Raji (cell line): ENCODE results near the gene SPRN.
"Not testable (repeated sequence)": the region's sequence is repeated elsewhere in the genome, so short reads cannot be mapped to it uniquely, and the experiment has no call there.

Experiments
- POLR2A ChIP-seq: IDR thresholded peaks from 2 replicates; pipeline ENCODE4 v1.6.1; 2011; ENCODE audit warnings: low read depth, low read length, control low read depth; ENCODE audit not compliant: insufficient read depth

The SPRN gene

DNA sequence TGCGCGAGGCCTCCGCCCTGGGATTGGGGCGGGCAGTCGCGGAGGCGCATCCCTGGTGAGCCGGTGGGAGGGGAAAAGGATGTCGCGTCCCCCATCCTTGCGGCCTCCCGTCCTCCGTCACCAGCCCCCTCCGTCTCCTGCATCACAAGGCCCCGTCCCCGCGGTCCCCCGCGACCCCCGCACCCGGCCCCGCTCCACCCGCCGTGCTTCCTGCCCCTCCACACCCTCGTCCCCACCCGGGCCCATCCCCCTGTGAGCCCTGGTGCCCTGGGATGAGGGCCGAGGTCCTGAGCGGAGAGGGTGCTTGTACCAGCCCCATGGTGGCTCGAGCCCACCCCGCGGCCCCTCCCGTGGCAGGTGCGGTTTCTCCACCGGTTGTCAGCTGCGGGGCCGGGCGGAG is at the start of gene SPRN:
TSS of gene SPRN (minus strand) at position 25 of the 400 bp plus-strand sequence. CDS start 944 bp downstream, outside the sequence.
- TF ChIP-seq POLR2A, result not testable (repeated sequence)

DNA sequence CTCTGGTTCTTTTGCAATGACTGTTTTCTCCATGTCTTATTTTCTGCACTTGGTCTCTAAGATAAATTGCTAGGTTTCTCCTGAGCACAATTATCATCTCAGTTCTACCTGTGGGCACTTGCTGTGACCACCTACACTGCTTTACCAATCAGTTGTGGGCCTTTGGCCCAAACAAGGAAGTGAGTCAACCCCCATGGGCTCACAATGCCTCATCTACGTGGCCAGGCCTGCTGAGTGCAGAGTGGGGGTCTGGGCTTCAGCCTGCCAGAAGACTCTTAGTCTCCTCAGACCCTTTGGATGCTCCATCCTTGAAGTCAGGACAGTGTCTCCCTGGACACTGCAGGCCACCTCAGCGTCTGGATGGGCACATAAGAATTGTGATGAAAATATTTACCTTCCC is 49.6 kb upstream of the SPRN start:
- TF ChIP-seq POLR2A, result no peak

GRCh38 chr10:133473270-133473669 is 48.8 kb upstream of the SPRN start:
- TF ChIP-seq POLR2A, result no peak

- TF ChIP-seq POLR2A, result no peak
Measured at GRCh38 chr10:133471300-133472109, 47.1 kb upstream of the SPRN start.

DNA sequence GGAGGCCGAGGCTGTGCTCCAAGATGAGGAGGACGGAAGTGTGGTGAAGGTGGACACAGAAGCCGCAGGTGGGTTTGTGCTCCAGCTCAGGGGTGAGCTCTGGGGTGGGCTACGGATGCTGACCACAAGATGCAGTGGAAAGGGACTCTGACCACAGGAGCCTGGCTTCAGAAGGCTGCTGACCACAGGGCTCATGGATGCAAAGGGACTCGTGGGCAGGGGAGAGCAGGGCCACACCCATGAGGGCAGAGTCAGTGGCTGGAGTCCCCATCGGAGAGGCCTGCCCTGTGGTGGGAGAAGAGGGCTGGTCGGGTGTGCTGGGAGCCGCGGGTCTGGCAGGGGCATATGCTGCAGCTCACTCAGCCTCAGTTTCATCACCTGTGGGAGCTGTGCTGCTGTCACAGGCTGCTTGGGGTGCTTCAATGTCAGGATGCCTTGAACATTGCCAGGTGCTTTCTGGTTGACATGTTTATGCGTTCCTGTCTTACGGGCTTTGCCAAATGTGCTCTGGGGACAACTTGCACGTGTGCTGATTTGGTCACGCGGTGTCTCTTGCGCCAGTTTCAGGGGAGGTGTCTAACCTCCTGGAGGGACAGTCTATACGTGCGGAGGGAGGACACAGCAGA is 43.0 kb upstream of the SPRN start:
- TF ChIP-seq POLR2A, result no peak

DNA sequence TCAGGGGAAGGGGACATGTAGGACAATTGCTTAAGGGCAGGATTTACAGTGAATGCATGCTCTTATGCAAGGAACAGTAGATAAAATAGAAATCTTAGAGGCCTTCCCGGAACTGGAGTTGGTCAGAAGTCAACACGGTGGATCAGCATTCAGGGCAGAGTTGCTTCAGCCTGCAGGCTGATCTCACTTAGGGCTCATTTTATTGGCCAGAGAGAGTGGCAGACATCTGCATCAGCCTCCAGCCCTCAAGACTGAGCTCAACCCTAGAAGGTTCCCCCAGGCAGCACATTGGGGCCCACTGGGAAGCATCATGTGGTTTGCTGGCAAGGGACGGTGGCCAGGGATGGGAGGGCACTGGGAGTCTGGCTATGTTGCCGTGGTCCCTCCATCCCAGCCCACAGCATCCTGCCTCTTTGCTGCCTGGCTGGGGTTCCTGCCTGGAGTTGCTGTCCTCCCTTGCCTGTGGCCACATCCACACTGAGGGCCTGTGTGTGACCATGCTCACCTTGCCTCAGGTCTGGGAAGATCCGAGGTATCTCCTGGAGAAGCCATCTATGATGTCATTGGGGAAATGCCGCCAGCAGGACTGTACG is 42.4 kb upstream of the SPRN start:
- TF ChIP-seq POLR2A, result no peak

DNA sequence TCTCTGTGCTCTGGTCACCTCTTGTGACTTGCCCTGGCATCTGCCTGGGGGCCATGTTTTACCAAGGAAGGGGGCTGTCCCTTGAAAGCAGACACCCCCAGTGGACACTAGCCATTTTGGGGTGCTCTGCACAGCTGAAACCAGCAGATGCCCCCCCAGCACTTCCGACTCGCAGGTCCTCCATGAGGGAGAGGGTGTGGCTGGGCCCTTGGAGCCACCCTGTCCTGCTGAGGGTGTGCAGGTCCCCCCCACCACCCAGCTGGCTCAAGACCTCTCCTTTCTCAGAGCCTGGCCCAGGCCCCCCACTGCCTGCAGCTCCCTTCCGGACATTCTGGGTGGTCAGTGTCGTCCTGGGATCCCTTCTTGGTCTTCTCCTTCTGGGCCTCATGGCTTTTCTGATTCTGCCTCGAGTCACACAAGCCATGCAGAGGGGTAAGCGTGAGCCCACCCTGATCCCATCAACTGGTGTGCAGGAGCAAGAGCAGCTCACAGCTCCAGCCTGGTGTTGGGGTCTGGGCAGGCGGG is 41.6 kb upstream of the SPRN start:
- no peak for TF ChIP-seq POLR2A

DNA sequence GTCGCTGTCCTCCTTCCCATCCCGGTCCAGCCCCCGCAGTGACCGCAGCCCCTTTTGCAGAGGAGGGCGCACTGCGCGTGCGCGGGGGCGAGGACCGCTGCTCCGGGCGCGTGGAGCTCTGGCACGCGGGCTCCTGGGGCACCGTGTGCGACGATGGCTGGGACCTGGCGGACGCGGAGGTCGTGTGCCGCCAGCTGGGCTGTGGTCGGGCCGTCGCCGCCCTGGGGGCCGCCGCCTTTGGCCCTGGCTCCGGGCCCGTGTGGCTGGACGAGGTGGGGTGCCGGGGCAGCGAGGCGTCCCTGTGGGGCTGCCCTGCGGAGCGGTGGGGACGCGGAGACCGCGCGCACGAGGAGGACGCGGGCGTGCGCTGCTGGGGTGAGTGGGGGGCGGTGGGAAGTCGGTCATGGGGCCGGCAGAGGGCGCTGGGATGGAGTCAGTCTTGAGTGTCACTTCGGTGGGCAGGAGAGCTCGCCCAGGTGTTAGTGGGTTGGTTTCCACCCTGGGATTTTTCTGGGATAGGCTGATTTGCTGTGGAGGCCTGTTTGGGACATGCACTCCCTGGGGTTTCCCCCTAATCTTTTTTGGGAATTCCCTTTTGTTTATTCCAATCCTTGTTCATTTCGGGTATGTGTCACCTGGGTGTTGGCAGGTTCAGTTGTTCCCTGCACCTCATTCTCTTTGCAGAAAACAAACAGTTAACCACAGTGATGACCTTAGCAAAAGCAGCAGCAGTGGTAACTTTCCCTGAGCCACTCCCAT is 40.9 kb upstream of the SPRN start:
- TF ChIP-seq POLR2A, result no peak

GRCh38 chr10:133464582-133465031 is 40.2 kb upstream of the SPRN start:
- TF ChIP-seq POLR2A, result no peak

DNA sequence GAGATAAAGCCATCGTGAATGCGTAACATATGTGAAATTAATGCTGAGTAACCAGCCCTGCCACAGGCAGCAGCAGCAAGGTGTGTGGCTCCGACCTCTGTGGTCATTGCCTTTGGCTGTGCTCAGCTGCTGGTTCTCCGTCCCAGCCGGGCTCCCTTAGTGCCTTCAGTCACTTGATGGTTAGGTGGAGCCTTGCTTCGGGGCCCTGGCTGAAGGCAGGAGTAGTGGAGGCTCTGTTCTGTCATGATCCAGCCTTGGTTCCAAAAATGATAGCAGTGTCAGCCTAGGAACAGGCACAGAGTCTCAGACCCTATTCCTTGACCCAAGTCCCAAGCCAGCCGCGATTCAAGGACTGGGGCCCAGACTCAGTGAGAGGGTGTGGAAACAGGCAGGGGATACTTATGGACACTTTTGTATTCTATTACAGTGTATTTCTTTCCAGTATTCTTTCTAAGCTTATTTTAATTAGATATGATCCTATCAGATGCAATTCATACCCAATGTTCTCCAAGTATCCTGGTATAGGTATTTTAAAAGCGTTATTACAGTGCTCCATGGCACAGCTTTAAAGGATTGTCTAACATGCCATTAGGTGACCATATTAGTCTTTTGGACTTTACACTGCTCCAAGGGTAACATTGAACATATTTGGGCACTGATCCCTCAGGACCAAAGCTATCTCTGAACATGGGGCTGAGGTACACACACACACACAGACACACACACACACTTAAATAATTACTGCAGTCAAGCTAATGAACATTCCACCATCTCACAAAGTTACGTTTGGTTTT is 38.3 kb upstream of the SPRN start:
- no peak for TF ChIP-seq POLR2A

DNA sequence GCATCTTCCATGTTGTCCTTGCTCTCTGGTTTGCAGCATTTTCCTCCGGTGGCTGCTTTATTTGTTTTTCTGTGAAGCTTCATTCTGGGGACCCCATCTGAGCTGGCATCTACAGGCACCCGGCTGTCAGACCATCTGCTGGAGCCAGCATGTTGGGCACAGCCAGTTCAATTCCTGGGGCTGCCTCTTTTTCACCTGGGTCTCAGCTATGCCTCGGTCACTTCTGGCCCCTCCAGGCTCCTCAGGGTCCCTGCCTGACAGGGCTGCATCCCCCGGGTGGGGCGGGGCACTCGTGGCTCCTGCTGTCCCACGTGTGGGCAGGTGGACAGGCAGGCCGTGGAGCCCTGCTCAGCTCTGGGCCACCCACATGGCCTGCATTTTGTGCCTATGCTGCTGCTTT is 37.4 kb upstream of the SPRN start:
- no peak for TF ChIP-seq POLR2A

- TF ChIP-seq POLR2A, result no peak
Measured at GRCh38 chr10:133461027-133461426, 36.6 kb upstream of the SPRN start.

DNA sequence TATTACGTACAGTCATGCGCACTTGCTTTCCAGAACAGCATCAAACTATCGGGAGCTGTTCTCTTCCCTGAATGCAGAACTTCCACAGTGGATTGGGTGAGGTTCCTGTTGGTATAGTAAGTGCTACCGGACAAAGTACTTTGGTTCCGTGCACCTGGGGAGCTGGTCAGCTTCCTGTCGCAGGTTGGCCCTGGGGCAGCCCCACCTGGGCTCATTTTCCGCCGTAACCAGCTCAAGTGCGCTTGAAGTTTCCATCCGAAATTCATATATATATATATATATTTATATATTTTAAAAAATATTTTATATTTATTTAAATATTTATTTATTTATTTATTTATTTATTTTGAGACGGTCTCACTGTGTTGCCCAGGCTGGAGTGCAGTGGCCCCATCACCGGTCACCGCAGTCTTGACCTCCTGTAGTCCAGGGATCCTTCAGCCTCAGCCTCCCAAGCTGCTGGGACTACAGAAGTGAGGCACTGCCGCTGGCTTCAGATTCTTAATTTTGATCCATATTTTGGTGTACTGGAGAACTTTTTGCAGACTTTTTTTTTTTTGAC is 35.9 kb upstream of the SPRN start:
- no peak for TF ChIP-seq POLR2A
